OCI-LY3 (cell line): Measurements from ENCODE around the gene SH2D1B.
"Not testable (repeated sequence)": the region's sequence is repeated elsewhere in the genome, so short reads cannot be mapped to it uniquely, and the experiment has no call there.

Experiments
- H2AFZ ChIP-seq: fragments of 200-600, 300-600 bp; shearing (Covaris generic); 2 replicates; pipeline ENCODE4 v1.6.0; 2014; ENCODE audit warnings: antibody characterized with exemption, low read depth, low read length
- H3K27ac ChIP-seq: fragments of 200-600, 300-600 bp; sonication (generic); 2 replicates; pipeline ENCODE4 v1.5.1; 2014; ENCODE audit warnings: mild to moderate bottlenecking, low read length, moderate library complexity, mixed read lengths
- H3K27me3 ChIP-seq: fragments of 200-600, 300-600 bp; sonication (generic); 2 replicates; pipeline ENCODE4 v1.6.1; 2014; ENCODE audit warnings: low read depth, low read length, mixed read lengths
- H3K36me3 ChIP-seq: fragments of 200-600, 300-600 bp; sonication (generic); replicated peaks from 2 replicates; pipeline ENCODE3; 2014; ENCODE audit warnings: low read depth, low read length, mixed read lengths
- H3K4me1 ChIP-seq: fragments of 300-600, 200-600 bp; sonication (generic); 2 replicates; pipeline ENCODE4 v1.6.1; 2014; ENCODE audit warnings: low read length, mixed read lengths
- H3K4me2 ChIP-seq: fragments of 200-600, 300-600 bp; sonication (generic); 2 replicates; pipeline ENCODE4 v1.6.1; 2014; ENCODE audit warnings: low read length, mixed read lengths
- H3K4me3 ChIP-seq: fragments of 300-600, 200-600 bp; sonication (generic); 2 replicates; pipeline ENCODE4 v1.5.1; 2014; ENCODE audit warnings: antibody characterized with exemption, mild to moderate bottlenecking, low read length, moderate library complexity
- H3K79me2 ChIP-seq: fragments of 300-600, 200-600 bp; shearing (Covaris generic); 2 replicates; pipeline ENCODE4 v1.6.1; 2014; ENCODE audit warnings: mild to moderate bottlenecking, low read length, mixed read lengths
- H3K9ac ChIP-seq: fragments of 300-600, 200-600 bp; shearing (Covaris generic); 2 replicates; pipeline ENCODE4 v1.6.0; 2014; ENCODE audit warnings: mild to moderate bottlenecking, low read length, moderate library complexity
- H3K9me3 ChIP-seq: fragments of 200-600, 300-600 bp; shearing (Covaris generic); 2 replicates; pipeline ENCODE4 v1.6.1; 2014; ENCODE audit warnings: low read length, mixed read lengths; ENCODE audit not compliant: insufficient read depth
- H4K20me1 ChIP-seq: fragments of 200-600, 300-600 bp; sonication (generic); 2 replicates; pipeline ENCODE4 v1.6.1; 2016; ENCODE audit warnings: low read length, mixed read lengths; ENCODE audit not compliant: insufficient read depth
- EZH2phosphoT487 ChIP-seq: fragments of 200-600 bp; shearing (Covaris generic); IDR thresholded peaks from 2 replicates; pipeline ENCODE4 v1.6.1; 2018; ENCODE audit warnings: antibody characterized with exemption, mixed run types, low read depth
- TF ChIP-seq, protein P1 (sequence below): fragments of 200-600, 300-600 bp; sonication (generic); IDR thresholded peaks from 2 replicates; pipeline ENCODE4 v1.5.1; 2014; ENCODE audit warnings: antibody characterized with exemption, low read length, low read depth

Gene SH2D1B

DNA sequence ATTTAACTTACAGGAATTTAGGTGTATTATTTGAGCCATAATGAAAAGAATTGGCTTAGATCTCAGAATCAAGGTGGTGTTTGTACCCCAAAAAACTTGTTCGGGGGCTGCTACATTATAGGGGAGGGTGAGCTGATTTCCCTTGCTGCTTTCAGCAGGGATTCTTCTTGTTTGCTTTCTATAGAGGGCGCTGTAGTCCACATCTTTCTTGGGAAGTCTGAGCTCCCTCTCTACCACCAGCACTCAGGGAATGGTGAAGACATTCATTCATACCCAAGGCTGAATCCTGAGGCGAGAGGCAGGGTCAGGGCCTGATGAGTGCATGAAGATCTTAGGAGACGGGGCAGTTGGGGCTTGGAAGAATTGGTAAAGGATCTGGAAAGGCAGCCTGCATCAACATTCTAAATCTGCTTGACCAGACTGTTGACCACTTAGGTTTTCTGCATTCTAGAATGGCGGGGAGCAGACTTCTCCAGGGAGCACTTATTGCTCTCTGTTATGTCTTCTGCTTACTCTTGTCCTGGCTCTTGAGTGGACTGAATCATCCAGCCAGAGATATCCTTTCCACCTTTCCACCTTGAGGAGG lies 54.2 kb downstream of the SH2D1B start:
- Histone ChIP-seq H3K27me3 (peaks cover 90% of the 10 kb centered on the region), H3K9me3 (no peaks in the 10 kb centered on the region), H2AFZ (no peak overlapping the region), H4K20me1 (peaks cover 26% of the 10 kb centered on the region), H3K9ac (no peak overlapping the region), H3K27ac (no peak overlapping the region), H3K36me3 (no peaks in the 10 kb centered on the region), H3K4me1 (peaks cover 12% of the 10 kb centered on the region), H3K79me2 (no peaks in the 10 kb centered on the region), H3K4me2 (no peak overlapping the region), H3K4me3 (no peak overlapping the region)
- TF ChIP-seq, protein P1, sequence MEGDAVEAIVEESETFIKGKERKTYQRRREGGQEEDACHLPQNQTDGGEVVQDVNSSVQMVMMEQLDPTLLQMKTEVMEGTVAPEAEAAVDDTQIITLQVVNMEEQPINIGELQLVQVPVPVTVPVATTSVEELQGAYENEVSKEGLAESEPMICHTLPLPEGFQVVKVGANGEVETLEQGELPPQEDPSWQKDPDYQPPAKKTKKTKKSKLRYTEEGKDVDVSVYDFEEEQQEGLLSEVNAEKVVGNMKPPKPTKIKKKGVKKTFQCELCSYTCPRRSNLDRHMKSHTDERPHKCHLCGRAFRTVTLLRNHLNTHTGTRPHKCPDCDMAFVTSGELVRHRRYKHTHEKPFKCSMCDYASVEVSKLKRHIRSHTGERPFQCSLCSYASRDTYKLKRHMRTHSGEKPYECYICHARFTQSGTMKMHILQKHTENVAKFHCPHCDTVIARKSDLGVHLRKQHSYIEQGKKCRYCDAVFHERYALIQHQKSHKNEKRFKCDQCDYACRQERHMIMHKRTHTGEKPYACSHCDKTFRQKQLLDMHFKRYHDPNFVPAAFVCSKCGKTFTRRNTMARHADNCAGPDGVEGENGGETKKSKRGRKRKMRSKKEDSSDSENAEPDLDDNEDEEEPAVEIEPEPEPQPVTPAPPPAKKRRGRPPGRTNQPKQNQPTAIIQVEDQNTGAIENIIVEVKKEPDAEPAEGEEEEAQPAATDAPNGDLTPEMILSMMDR: peak; percentile 79
- no peak for TF ChIP-seq EZH2phosphoT487

DNA sequence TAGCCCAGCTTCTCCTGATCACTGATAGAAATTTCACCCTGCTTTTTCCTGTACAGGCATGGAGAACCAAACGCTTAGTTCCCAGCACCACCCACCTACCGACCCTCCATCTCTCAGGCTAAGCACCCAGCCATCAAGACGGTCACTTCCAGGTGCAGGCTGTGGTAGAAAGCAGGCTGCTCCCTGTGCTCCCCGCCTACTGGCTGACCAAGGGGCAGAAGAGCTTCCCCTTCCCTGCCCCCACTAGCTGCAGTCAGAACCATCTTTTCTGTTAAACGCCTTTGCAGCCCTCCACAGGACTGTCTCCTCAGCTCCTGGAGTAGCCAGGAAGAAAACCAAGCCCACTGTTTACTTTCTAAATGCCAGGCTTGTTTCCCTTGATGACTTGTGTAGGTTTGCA lies 58.2 kb downstream of the SH2D1B start:
- H3K27me3 ChIP-seq: peaks cover 77% of the 10 kb centered on the region
- H3K27ac ChIP-seq: no peak overlapping the region
- no peaks in the 10 kb centered on the region for H4K20me1 ChIP-seq
- H3K4me3 ChIP-seq: no peak overlapping the region
- no peak for TF ChIP-seq EZH2phosphoT487
- TF ChIP-seq, protein P1: no peak
- no peaks in the 10 kb centered on the region for H3K79me2 ChIP-seq
- H3K4me2 ChIP-seq: no peak overlapping the region
- H3K9me3 ChIP-seq: no peaks in the 10 kb centered on the region
- H2AFZ ChIP-seq: no peak overlapping the region
- no peaks in the 10 kb centered on the region for H3K4me1 ChIP-seq
- H3K9ac ChIP-seq: no peak overlapping the region
- H3K36me3 ChIP-seq: no peaks in the 10 kb centered on the region

DNA sequence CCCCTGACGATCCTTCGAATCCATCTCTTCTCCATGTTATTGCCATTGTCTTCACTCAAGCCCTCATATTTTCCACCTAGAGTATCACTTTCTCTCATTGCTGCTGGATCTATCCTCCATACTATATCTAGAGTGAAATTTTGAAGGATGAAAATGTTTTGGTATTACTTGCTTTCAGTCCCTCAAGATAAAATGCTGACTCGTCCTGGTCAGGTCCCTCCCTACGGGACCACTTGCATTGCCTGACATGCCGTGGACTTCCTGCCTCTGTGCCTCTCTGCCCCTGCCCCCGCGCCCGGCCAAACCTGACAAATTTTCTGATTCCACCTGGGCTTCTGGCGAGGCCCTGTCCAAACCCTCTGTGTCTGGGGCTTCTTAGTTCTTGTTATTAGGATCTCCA lies 58.9 kb downstream of the SH2D1B start:
- Histone ChIP-seq H3K36me3 (no peaks in the 10 kb centered on the region), H3K9ac (no peak overlapping the region), H4K20me1 (no peaks in the 10 kb centered on the region), H3K4me2 (no peak overlapping the region), H3K27ac (no peak overlapping the region), H3K79me2 (no peaks in the 10 kb centered on the region), H3K9me3 (no peaks in the 10 kb centered on the region), H3K4me3 (no peak overlapping the region), H3K4me1 (no peaks in the 10 kb centered on the region), H3K27me3 (peaks cover 75% of the 10 kb centered on the region), H2AFZ (no peak overlapping the region)
- no peak for TF ChIP-seq EZH2phosphoT487
- TF ChIP-seq, protein P1: no peak

DNA sequence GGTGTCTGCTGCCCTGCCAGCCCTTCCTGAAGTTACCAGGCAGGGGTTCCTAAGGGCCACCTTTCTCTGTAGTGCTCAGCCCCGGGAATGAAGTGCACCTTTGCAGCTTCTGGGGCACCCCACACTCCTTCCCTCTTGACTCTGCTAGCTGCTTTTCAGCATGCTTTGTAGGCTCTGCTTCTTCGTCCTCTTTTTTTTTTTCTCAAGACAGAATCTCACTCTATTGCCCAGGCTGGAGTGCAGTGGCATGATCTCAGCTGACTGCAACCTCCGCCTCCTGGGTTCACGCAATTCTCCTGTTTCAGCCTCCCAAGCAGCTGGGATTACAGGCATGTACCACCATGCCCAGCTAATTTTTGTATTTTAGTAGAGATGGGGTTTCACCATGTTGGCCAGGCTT lies 60.1 kb downstream of the SH2D1B start:
- H4K20me1 ChIP-seq, H3K27ac ChIP-seq, H2AFZ ChIP-seq, H3K9ac ChIP-seq, H3K4me3 ChIP-seq, H3K79me2 ChIP-seq, H3K4me1 ChIP-seq, H3K9me3 ChIP-seq, H3K36me3 ChIP-seq, H3K4me2 ChIP-seq: not testable (repeated sequence)
- H3K27me3 ChIP-seq: peaks cover 76% of the 10 kb centered on the region
